DMS153 treated with DMSO at 0.1 percent for 48 hours (cell line): Measurements from ENCODE around the gene WWTR1.

Experiments
- DNase-seq: peaks from one replicate; lab custom pipeline; 2025; ENCODE audit not compliant: unreplicated experiment; lab: John Stamatoyannopoulos, UW

The WWTR1 gene

GRCh38 chr3:149474250-149474817 lies 183.5 kb downstream of the WWTR1 start, which contains the start of gene TM4SF4:
TM4SF4 (plus strand) TSS chr3:149474697; CDS start chr3:149474878, 181 bp downstream.
- no peak for DNase-seq

DNA sequence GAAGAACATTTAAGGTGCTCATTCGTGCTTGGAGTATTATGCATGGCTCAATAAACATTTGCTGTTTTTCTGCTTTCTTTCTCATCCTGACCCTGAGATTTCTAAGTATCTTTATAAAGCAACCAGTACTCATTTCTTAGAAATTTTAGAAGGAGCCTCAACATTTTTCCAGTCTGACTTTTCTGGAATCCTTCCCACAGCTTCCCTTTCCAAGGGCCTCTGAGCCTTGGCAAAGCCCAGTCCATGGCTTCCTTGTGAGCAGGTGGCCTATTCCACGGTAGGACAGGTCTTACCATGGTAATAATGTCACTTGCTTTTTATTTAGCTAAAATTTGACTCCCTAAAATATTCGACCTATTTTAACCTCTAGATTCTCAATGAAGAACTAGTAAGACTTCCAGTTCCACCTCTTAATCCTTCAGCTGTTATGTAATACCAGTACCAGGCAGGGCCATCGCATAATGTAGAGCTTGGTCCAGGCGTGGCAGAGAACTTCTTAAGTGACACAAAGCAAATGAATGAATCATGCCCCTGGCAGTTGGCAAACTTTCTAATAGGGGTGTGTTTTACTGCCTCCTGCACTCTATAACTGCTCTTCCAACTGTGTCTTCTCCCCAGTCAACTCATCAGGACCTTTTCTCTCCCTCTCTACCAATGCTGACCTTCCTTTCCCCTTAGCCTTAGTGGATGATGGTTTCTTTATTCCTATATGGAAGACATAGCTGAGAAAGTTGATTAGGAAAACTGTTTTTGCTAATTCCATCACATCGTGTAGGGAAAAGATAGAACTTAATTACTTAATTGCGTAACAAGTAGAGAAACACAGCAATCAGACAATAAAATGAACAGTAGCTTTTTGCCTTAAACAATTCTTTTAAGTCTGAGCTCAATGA lies 184.2 kb downstream of the WWTR1 start:
- no peak for DNase-seq

DNA sequence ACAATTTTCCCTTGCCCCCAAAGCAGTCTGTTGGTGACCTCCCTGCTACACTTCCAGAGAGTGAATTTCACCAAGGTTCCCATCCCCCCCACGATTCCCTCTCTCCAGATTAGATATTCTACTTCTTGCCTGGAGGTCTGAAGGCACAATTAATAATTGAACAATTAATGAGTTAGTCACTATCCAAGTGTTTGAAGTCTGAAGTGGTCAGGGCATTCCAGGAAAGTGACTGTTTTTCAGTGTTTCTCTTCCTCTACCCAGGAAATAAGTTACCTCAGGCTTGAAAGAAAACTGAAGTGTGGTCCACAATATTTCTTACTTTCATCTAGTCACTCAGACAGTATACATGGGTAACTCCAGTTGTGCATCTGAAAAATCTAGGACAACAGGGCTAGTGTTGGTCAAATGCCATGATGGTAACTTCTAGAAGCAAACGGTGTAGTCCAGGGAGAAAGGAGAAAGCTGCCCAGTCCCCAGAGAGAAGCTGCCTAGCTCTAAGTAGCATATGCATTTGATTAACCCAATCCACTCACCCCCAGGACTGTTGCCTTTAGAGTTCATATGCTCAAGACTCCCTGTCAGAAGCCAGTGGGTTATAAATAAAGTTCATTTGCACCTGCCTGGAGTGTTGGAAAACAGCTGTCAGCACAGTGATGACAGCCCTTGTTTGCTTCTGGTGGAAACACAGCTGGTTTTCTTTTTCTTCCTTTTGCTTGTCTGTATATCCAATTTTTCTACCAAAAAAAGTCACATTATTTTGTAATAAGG lies 185.6 kb downstream of the WWTR1 start:
- DNase-seq: no peak

- no peak for DNase-seq
Measured at GRCh38 chr3:149470381-149470780, 187.4 kb downstream of the WWTR1 start.

DNA sequence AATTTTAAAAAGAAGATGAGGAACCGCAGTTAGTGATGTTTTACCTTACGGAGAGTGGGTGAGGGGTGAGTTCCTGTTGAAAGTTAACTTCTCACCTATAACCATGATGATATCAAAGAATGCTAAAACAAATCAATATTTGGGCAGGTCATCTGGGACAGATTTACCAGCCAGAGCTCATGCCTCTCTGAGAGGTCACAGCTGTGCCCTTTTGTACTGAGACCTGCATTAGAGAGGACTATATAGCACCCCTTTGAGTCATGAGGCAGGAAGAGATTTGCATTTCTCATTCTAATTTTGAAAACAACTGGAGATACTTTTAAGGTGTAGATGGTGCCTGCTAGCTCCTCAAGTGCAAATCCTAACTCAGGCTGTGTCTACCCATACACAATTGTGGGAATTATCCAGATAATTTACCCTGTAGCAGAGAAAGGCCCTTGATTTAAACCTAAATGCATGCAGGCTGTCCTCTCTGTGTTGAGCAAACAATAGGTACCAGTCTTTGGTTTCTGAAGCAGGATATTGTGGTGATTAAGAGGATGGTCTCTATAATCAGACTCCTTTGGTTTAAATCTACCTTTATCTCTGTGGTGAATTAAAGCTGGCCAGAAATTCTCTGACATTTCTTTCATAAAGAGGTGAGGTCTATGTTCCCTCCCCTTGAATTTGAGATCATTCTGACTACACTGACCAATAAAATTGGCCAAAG lies 189.2 kb downstream of the WWTR1 start:
- DNase-seq: no peak
